HCT116 (cell line): ENCODE measurements around the gene KCNJ16.

Source experiments
- CEBPB ChIP-seq: IDR thresholded peaks from 2 replicates; pipeline ENCODE4 v1.6.1; 2012; ENCODE audit warnings: low read depth
- EZH2 ChIP-seq: fragments of 200-600 bp; sonication (generic); IDR thresholded peaks from 2 replicates; pipeline ENCODE4 v1.6.1; 2017; ENCODE audit warnings: antibody characterized with exemption, mixed run types
- JUND ChIP-seq: IDR thresholded peaks from 2 replicates; pipeline ENCODE4 v1.6.1; 2012

- TF ChIP-seq CEBPB = no peak
- TF ChIP-seq EZH2 = no peak
- TF ChIP-seq JUND = no peak
Observed at GRCh38 chr17:70184770-70185169, 109.7 kb downstream of the KCNJ16 start.
